ENCODE results near the gene CAMK2B. TPM values are rescaled to one million over a fixed set of nuclear protein-coding genes. Genes with fewer than 3 reads are reported as not detected.

The CAMK2B gene
- total and polyA plus RNA-seq, 2 of the 13 experiments (the other 11 are each of a cell fraction or from before 2014, with no cell fraction given), result 0.27 to 0.48 TPM

DNA sequence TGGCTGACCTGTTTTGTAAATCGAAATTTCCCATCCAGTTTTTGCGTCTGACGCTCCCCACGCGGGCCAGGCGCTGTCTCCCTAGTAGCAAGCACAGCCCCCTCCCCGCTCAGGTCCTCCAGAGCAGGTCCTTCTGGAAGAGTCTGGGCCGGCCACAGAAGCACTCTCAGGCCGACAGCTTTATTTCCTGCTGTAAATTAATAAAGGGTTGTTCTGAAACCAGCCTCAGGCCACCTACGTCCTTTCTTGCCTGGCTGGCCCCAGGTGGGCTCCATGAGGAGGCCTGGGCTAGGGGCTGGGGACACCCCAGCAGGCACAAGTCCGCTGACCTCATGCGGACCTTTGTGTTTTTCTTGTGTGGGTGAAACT, 35.2 kb downstream of the CAMK2B start:
- H2AFZ ChIP-seq (ENCODE audit: low read length), result no peak overlapping the region
- no peaks in the 10 kb centered on the region for H3K4me1 ChIP-seq (ENCODE audit: insufficient read depth, low read length)
- peaks cover 9 to 94% of the 10 kb centered on the region in 2 experiments for H3K27me3 ChIP-seq (ENCODE audit: control insufficient read depth in 1 of 2, insufficient read depth in 2 of 2, low read length in 2 of 2)
- H3K9ac ChIP-seq (ENCODE audit: insufficient read depth, low read depth, low read length), result no peak overlapping the region
- TF ChIP-seq SCMH1 (CRISPR knock-in tag; IDR thresholded peaks at IDR 0.05; ENCODE audit: borderline replicate concordance), result no peak
- in situ Hi-C loops (cut with HindIII; ENCODE audit: extremely low pct_ligation_motif_present, low pct_unique_long_range_greater_than_20kb) (no loop called here), intact Hi-C loops (cut with micrococcal nuclease; ENCODE audit: unreplicated experiment) (no loop called here)
- 38% methylated on average over 12 of the region's 12 CpGs for WGBS (ENCODE audit: low lambda C conversion rate)
- DNase-seq (ENCODE audit: low spot score), result no peak
- H3K36me3 ChIP-seq (replicated peaks in 1 of 2; ENCODE audit: control insufficient read depth in 1 of 2, insufficient read depth in 2 of 2, low read length in 2 of 2), result no peaks in the 10 kb centered on the region
- no peak for ATAC-seq
- H3K9me3 ChIP-seq (ENCODE audit: low read length), result no peaks in the 10 kb centered on the region
- BruUV-seq (replicated peaks), result no TSS peak
- ChIA-PET CTCF (ENCODE audit: low intra/inter-chr PET ratio, low total read pairs) (no interaction called here), POLR2A (no interaction called here)
- FAIRE-seq, result no peak
- no peak overlapping the region for H3K4me3 ChIP-seq (replicated peaks in 1 of 3; ENCODE audit: insufficient read depth in 1 of 3, low read depth in 2 of 3, low read length in 3 of 3)
- H3K27ac ChIP-seq (ENCODE audit: extremely low read length, insufficient read depth, low read length), result no peak overlapping the region
- H4K20me1 ChIP-seq (ENCODE audit: insufficient read depth, low read length), result no peaks in the 10 kb centered on the region
- no peaks in the 10 kb centered on the region for H3K79me2 ChIP-seq (ENCODE audit: insufficient read depth, low read length)
- no peak overlapping the region for H3K4me2 ChIP-seq (ENCODE audit: low read depth, low read length)

GRCh38 chr7:44289341-44290251, 35.8 kb downstream of the CAMK2B start:
- peaks cover 12 to 96% of the 10 kb centered on the region in 2 experiments for H3K27me3 ChIP-seq (ENCODE audit: control insufficient read depth in 1 of 2, insufficient read depth in 2 of 2, low read length in 2 of 2)
- BruUV-seq (replicated peaks), result no TSS peak

More at GRCh38 chr7:44289341-44290251, 35.8 kb downstream of the CAMK2B start:
- CTCF ChIA-PET (ENCODE audit: low intra/inter-chr PET ratio, low total read pairs), result no interaction called here
- no peak overlapping the region for H3K9ac ChIP-seq (ENCODE audit: insufficient read depth, low read depth, low read length)
- no peaks in the 10 kb centered on the region for H3K79me2 ChIP-seq (ENCODE audit: insufficient read depth, low read length)
- no peak for FAIRE-seq
- in situ Hi-C loops (cut with HindIII; ENCODE audit: extremely low pct_ligation_motif_present, low pct_unique_long_range_greater_than_20kb) (no loop called here), intact Hi-C loops (cut with micrococcal nuclease; ENCODE audit: unreplicated experiment) (no loop called here)
- no peak overlapping the region for H3K4me3 ChIP-seq (replicated peaks in 1 of 3; ENCODE audit: insufficient read depth in 1 of 3, low read depth in 2 of 3, low read length in 3 of 3)
- no peaks in the 10 kb centered on the region for H3K36me3 ChIP-seq (replicated peaks in 1 of 2; ENCODE audit: control insufficient read depth in 1 of 2, insufficient read depth in 2 of 2, low read length in 2 of 2)
- no peak overlapping the region for H3K27ac ChIP-seq (ENCODE audit: extremely low read length, insufficient read depth, low read length)
- no peaks in the 10 kb centered on the region for H4K20me1 ChIP-seq (ENCODE audit: insufficient read depth, low read length)
- no peaks in the 10 kb centered on the region for H3K4me1 ChIP-seq (ENCODE audit: insufficient read depth, low read length)
- TF ChIP-seq ZNF335 (CRISPR knock-in tag; IDR thresholded peaks at IDR 0.05), result no peak
- TF ChIP-seq NKX3-1 (CRISPR knock-in tag; IDR thresholded peaks at IDR 0.05), result no peak
- TF ChIP-seq HNRNPH1 (optimal IDR thresholded peaks at IDR 0.05; ENCODE audit: low read depth, low read length), result no peak
- TF ChIP-seq ZNF33A (CRISPR knock-in tag; IDR thresholded peaks at IDR 0.05; ENCODE audit: borderline replicate concordance), result no peak
- TF ChIP-seq, protein P1, sequence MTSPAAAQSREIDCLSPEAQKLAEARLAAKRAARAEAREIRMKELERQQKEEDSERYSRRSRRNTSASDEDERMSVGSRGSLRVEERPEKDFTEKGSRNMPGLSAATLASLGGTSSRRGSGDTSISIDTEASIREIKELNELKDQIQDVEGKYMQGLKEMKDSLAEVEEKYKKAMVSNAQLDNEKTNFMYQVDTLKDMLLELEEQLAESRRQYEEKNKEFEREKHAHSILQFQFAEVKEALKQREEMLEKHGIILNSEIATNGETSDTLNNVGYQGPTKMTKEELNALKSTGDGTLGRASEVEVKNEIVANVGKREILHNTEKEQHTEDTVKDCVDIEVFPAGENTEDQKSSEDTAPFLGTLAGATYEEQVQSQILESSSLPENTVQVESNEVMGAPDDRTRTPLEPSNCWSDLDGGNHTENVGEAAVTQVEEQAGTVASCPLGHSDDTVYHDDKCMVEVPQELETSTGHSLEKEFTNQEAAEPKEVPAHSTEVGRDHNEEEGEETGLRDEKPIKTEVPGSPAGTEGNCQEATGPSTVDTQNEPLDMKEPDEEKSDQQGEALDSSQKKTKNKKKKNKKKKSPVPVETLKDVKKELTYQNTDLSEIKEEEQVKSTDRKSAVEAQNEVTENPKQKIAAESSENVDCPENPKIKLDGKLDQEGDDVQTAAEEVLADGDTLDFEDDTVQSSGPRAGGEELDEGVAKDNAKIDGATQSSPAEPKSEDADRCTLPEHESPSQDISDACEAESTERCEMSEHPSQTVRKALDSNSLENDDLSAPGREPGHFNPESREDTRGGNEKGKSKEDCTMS (CRISPR knock-in tag; conservative IDR thresholded peaks at IDR 0.05), result no peak
- TF ChIP-seq FIP1L1 (IDR thresholded peaks at IDR 0.05; ENCODE audit: borderline replicate concordance, insufficient read depth, low read depth, low read length), result no peak
- WGBS (ENCODE audit: low lambda C conversion rate), result 50% methylated on average over 10 of the region's 24 CpGs
- no peak for DNase-seq (ENCODE audit: low spot score)
- no peak overlapping the region for H2AFZ ChIP-seq (ENCODE audit: low read length)
- ATAC-seq, result no peak
- POLR2A ChIA-PET, result no interaction called here
- no peak overlapping the region for H3K4me2 ChIP-seq (ENCODE audit: low read depth, low read length)
- no peaks in the 10 kb centered on the region for H3K9me3 ChIP-seq (ENCODE audit: low read length)
